Left renal pelvis (tissue), 4 donors: ENCODE results near the gene FSTL4. TPM values are rescaled to one million over a fixed set of nuclear protein-coding genes. Genes with fewer than 3 reads are reported as not detected.

ENCODE experiments used
- DNase-seq, 4 donors: peaks; one replicate each; pipeline ENCODE4 v3.0.0-alpha.2; 2013; ENCODE audit warnings: low read depth in 4 of 4, low spot score in 3 of 4
- polyA plus RNA-seq, 4 donors: library from polyadenylated mRNA; unstranded; fragments of 120-200 nt; gene quantifications; one replicate each; pipeline ENCODE4 v1.2.1, GENCODE V29; 2013; ENCODE audit not compliant: insufficient read length in 4 of 4

FSTL4 gene
- polyA plus RNA-seq, 4 donors, result 0.67 to 1.2 (median 0.79) TPM; not detected in 1

DNA sequence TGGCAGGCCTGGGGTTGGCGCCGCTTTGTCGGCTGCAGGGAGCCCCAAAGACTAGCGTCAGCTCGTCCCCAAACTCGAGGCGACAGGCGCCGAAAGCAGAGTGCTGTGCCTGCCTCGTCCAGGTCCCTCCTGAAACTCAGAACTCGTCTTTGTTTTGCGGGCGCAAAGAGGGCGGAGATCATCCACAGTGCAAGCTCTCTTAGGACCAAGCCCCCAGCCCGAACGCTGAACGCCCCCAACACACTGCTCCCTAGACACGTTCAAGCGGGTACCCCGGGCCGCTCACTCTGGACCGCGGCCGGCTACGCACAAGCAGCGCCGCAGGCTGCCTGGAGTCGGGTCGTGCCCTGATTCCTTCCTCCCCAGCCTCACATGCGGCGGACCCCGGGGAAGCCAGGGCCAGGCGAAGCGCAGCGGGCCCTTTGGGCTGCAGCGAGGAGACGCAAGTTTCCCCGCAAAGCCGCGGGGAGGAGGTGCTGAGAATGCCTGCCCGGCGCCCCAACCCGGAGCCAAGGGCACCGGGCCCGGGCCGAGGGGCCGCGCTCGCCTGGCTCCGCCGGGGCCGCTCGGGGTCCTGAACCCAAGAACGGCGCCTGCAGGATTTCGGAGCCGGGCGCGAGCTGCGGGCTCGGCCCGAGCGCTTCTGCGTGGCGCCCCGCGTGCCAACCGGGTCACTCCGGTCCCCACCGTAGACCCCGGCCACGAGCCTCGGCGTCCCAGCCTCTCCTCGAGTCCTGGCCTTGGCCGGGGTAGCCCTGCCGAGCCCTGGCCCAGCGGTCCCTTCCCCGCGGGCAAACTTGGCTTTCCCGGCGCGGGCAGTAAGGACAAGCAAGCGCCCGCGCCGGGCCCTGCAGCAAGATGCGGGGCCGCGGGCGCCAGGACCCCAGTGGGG, 738 bp downstream of the FSTL4 start:
- no peak for DNase-seq

DNA sequence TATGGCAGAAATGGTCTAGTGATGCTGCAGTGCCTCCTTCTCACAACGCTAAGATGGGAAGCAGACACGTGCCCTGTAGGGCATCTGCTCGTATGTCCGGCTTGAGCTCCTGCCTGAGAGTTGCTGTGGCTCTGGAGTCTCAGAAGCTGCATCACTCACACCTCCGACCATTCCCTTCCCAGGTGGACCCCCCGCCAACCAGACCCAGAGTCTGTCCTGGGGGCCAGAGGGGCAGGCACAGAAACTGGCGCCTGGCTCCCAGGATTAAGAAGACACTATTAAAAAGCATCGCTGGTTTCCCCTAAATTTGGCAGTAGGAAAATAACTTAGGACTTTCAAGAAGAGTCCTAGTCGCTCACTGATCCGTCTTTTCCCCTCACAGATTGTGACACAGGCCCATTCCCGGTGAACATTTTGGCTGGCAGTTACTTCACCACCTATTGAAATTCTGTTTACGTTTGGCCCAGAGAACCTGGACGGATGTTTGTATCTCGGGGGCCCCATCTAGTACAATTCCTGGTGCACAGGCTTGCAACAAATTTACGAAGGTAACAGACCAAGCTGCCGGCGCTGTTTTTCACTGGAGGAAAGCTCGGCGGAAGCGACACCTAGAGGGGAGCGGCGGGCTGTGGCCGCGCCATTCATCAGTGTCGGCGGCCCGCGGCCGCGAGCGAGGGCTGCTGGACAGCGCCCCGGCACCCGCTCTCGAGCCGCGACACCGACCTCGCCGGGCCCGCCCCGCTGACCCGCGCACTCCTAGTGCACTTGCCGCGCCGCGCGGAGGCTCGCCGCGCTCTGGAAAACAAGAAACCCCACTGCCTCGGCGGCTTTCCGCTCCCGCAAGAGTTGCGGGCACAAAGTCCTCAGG, 1.6 kb downstream of the FSTL4 start:
- peak; percentile 35 to 63 (median 50) for DNase-seq

DNA sequence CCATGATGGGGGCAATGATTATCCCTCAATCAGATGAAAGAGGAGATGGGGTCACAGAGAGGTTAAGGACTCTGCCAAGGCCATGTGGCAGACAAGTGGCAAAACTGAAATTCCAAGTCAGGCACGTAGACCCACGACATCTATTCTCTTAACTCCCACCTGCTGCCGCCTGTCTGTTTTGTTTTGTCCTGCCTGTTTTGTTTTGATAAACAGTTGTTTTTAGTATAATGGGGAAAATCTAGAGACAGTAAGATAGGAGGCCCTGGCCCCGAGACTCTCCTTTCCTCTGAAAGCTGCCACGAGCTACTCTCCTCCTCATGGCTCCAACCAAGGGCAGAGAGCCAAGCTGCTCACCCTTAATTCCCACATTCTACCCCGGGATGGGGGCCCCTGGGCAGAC, 4.9 kb downstream of the FSTL4 start:
- no peak for DNase-seq

DNA sequence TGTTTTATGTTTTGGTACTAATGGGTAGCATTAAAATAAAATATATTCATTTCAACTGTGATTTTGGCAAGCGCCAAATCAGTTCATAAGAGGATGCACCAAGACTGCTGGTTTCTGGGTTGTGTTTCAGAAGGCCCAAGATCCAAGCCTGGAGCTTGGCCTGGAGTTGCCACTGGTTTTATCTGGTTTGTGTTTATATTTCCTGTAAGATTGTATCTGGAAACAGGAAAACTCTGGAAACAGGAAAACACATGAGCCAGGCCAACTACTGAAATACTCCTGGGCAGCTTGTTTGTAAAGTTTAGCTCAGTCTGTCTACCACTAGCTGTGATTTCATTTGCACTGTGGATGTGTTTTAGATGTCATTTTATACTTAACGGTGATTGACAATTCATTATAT, 5.5 kb downstream of the FSTL4 start:
- no peak for DNase-seq

DNA sequence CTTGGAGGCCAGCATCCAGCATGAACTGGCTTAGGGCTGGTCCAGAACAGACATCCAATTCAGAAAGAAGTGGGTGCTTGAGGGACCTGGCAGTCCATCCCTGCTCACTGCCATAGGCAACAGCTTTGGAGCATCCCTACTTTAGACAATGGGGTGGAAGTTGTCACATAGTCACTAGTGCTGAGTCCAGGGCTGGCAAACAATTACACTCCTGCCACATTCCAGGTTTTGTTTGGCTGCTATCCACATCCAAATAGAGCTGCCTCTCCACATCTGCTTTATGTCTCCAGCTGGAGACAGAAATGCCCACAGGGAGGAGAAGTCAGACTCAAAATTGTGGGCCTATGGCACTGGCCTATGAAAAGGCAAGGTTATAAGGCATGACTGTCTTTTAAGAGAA, 7.0 kb downstream of the FSTL4 start:
- no peak for DNase-seq

DNA sequence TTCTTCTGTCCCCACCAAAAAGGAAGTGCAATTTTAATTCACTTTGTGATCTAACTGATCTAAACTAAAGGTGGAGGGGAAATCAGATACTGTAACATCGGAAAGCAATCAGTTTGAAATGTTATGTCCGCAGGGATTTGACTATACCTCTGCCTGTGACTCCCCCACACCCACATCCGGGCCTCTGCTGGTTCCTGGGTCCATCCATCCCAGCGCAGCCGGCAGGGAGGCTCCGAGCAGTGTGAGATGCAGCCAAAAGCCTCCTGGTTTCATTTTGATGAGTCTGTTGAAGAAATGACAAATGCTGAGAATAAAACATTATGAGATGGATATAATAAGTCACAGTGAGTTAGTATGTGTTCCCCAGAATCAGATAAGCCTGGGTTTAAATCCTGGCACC, 8.6 kb downstream of the FSTL4 start:
- no peak for DNase-seq

DNA sequence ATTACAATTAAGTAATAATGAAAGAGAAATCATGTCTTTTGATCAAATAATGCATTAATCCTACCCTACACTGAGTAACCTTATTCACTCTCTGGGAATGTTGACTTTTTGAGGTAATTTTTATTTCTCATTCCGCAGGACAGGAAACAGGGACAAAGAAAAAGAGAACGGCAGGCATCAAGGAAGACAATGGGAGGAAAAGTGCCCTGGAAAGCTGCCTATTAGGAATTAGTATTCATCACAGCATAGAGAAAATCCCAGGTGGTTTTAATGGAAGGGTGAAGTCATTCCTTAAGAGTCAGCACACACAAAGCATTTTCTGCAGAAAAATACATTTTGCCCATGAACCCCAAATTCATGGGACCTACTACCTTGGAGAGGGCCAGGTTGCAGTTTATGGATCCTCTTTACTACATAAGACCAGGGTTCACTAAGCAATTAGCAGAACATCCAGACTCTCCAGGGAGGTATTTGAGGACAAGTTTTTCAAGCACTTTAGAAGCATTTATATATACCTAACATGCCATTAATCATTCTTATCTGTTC, 9.4 kb downstream of the FSTL4 start:
- no peak for DNase-seq

DNA sequence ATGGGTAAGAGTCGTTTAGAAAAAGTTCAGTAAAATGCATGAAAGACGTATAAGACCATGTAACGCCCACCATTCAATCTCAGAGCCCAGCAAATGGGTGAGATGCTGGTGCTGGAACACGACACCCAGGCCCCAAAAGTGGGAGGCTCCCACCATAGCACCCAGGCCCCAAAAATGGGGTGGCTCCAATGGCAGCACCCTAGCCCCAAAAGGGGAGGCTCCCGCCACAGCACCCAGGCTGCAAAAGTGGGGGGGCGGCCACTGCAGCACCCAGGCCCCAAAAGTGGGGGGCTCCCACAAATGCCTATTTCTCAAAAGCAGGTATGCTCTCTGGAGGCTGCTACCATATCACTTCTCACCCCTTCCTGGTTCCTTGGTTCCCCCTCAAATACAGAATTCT, 12.7 kb downstream of the FSTL4 start:
- no peak for DNase-seq

DNA sequence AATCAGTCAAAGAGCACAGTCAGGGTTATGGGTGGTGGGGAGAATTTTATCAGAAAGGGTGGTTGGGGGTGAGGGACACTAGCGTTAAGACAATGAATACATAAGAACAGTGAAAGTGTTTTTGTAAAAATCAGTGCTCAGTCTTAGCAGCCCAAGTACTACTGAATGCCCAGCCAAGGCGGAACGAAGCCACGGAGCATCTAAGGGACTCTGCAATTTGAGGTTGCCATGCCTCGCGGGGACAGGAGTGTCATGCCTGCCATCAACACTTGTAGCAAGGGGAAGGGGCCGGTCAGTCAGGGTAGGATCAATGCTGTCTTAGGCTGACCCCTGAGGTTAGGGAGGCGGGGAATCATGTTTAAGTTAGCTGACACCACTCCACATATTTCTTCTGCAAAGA, 13.3 kb downstream of the FSTL4 start:
- no peak for DNase-seq

DNA sequence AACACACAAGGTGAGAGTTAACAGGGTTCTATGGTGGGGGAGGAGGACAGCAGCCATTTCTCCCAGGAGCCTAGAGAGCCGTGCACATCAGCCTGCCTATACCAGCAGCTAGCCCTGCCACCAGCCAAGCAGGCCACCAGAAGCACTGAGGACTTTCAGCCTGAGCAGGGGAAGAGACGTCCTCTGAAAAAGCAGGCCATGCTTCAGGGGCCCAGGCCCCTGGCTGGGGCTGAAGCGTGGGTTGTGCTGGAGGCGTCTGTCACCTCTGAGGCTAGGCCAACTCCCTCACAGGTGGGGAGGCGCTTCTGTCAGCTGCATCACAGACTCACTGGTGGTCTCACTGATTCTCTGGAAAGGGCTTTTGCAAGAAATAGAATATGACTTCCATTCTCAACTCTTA, 16.3 kb downstream of the FSTL4 start:
- no peak for DNase-seq

DNA sequence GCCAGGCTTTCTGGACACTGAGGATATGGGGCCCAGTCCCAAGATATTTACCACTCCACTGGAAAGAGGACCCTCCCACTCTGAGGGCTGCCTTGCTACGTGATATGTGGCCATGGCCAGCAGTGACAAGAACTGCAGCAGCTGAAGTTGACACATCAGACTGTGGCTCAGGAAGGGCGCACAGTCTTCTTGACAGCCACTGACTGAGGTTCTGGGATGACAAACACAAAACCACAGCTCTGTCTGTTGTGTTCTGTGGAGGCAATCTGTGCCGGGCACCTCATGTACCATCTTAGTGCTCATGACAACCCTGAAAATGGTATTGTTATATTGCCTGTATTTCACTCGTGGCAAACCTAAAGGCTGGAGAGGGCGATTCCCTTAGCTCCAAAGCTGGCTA, 16.9 kb downstream of the FSTL4 start:
- DNase-seq, result no peak

DNA sequence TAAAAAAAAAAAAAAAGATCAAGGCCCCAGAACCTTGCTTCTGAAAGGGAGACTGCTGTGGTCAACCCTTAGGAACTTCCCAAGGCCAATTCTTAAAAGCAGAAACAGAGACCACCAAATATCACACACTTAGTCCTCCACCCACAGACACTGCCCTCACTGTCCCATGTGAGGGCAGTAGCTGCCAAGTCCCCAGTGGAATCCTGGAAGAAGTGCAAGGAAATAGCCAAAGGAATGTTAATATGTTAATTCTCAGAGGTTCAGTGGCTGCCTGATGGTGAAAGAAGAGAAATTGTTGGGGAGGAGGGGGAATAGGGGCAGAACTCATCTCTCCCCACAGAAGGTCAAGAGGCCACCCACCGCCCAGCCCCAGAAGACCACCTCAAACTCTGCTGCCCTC, 23.1 kb downstream of the FSTL4 start:
- no peak for DNase-seq

DNA sequence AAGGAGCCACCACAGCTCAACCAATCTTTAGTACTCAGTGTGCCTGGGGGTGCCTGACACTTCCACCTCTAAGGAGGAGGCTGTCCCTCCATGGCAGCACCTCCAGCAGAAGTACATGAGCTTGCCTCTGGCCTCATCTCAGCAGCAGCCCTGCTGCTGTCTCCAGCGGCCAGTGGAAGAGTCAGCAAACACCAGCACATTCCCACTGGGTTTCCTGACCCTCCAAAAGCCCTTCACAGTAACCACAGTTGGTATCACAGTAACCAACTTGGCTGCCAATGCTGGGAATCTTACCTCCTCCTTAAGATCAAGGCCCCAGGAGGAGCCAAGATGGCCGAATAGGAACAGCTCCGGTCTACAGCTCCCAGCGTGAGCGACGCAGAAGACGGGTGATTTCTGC, 29.4 kb downstream of the FSTL4 start:
- DNase-seq, result no peak

DNA sequence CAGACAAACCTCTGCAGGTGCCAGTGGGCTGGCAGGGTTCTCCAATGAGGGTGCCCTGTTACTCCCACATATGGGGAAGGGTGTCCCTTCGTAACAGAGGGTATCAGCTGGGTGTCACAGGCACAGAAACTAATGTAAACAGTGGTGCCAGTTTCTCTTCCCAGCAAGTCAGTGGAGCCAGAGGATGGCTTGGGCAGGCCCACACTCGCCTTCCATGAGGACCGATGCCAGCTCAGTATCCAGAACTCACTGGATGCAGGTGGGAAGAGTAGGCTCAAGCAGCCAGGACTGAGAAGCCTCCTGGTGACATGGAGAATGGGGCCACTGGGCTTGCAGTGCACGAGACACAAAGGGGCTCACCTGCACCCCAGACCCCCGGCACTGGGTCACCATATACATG, 30.4 kb downstream of the FSTL4 start:
- no peak for DNase-seq

DNA sequence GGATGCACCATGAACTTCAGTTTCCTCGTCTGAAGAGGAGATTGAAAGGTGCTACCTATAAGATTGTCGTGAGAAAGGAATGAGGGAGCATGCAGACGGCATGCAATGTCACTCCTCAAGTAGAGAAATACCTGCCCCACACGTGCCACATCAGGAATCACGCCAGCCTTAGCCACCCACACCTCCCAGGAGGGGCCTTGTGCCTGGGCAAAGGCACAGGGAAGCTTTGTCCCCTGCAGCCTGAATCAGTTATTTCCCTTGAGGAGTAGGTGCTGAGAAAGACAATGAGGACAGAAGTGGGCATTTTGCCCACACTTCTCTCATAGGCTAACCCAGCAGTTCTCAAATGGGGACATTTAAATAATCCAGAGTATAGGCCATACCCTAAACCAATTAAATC, 31.0 kb downstream of the FSTL4 start:
- DNase-seq, result no peak

DNA sequence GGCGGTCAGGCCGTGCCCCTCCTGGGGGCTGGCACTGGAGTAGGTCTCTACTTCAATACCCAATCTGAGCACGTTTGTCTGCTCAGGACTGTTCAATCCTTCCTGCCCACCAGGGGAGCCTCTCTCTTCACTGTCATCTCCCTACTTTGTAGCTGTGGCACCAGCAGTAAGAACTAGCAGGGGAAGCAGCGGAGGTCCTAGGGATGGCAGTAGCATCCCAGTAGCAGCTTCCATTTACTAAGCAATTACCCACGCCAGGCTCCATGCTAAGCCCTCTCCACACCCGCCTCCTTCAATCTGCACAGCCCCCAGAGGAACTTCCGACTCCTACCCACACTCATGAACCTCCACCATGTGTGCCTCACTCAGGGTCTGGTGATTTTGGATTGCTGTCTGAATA, 31.7 kb downstream of the FSTL4 start:
- no peak for DNase-seq

DNA sequence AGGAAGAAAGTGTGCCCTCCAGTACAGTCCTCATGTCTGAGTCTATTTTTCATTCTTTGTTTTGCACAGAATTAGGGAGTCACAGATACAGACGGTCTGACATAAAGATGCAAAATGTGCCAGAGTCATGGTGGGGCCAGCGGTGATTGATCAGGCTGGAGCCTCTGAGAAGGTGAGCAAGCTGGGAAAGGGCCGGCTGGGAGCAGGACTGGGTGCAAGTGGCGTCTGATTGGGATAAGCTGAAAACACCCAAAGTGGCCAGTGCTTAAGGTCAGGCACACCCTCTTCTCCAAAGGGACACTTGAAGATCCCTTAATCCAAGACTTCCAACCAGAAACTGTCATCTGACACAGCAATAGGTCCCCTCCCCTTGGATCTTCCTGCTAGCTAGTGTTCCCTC, 32.6 kb downstream of the FSTL4 start:
- no peak for DNase-seq

DNA sequence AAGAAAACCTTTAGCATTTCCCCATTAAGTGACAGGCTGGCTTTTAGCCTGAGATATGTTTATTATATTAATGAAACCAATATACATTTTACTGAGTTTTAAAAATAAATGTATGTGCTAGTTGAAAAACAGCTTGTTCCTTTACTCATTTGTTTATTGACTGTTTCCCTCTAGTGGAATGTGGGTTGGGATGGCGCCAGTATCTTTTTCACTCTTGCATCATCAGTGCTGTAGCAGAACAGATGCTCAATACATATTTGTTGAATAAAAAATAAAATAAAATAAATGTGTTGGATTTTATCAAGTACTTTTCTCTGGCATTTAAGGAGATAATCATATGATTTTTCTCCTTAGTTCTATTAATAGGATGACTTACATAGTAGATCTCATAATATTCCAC, 43.0 kb downstream of the FSTL4 start:
- no peak for DNase-seq

DNA sequence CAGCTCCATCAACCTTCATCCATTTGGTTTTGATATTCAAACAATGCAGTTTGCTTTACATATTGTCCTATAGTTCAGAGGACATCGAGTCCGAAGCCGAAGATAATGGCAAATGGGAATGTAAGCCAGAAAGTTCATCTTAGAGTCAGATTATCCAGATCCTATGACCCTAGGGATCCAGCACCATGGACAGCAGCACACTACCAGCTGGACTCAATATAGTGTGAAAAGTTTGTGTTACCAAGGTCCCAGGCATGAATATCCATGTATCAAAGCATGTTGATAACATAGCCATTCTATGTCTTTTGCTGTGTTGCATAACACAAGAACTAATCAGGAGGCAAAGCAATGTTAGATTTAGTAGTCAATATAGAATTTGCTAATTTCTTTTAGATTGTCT, 46.3 kb downstream of the FSTL4 start:
- DNase-seq, result peak; percentile 5 to 26 (median 24)

DNA sequence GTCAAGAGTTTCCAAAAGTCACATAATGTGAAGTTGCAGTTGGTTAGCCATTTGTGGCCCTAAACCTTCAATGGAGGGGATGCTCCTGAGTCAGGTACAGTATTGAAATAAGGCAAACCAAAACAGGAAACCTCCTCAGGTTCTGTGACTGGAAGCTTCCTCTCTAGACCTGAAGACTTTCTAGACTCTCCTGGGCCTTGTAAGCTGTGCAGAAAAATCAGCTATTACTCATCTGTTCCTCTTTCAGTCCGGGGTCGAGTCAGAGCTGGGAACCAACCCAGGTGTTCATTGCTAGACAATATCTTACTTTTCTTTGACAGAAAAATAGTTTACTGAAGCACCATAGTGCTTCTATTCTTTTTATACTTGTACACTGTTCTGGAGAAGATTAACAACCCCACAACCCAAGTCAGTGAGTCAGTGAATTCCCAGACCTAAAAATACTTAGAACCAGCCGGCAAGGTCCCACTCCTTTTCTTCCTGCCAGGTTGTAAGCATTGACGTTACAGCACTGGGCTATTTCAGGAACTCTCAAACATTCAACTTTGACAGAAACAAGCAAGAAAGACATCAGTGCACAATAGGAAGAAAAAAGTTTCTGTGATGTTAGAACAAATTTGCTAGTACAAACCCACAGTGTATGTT, 47.3 kb downstream of the FSTL4 start:
- DNase-seq, result no peak

DNA sequence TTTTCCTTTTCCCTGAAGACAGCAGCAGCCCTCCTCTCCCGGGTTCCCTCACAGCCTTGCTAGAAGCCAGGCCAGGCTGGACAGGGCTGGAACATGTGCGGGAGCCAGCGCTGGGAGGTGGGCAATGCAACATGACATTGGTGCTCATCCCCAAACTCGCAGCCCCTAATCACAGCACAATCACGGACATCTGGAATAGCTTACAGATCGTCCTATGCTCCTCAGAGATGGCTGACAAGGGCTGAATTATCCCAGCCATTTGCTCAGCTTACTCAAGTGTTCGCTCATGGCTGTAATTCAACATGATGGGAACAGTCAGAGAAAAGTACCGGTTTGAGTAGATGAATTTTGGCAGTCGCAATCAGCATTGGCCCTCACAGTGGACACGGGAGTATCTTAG, 49.8 kb downstream of the FSTL4 start:
- DNase-seq, result no peak
